Activated CD4-positive, alpha-beta T cell treated with anti-CD3 and anti-CD28 coated beads, Interleukin-2, Interleukin-6, amounts not matched to agents 100 ng/mL and 50 ng/mL, durations not matched to agents 16 hours and 8 hours (primary cell): ENCODE data around the gene PPOX.
A peak's percentile ranks its signal among the peaks of the same experiment; 100 is the strongest.

Source experiments
- DNase-seq: peaks from one replicate; pipeline ENCODE4 v3.0.0-alpha.2; 2020

The PPOX gene

DNA sequence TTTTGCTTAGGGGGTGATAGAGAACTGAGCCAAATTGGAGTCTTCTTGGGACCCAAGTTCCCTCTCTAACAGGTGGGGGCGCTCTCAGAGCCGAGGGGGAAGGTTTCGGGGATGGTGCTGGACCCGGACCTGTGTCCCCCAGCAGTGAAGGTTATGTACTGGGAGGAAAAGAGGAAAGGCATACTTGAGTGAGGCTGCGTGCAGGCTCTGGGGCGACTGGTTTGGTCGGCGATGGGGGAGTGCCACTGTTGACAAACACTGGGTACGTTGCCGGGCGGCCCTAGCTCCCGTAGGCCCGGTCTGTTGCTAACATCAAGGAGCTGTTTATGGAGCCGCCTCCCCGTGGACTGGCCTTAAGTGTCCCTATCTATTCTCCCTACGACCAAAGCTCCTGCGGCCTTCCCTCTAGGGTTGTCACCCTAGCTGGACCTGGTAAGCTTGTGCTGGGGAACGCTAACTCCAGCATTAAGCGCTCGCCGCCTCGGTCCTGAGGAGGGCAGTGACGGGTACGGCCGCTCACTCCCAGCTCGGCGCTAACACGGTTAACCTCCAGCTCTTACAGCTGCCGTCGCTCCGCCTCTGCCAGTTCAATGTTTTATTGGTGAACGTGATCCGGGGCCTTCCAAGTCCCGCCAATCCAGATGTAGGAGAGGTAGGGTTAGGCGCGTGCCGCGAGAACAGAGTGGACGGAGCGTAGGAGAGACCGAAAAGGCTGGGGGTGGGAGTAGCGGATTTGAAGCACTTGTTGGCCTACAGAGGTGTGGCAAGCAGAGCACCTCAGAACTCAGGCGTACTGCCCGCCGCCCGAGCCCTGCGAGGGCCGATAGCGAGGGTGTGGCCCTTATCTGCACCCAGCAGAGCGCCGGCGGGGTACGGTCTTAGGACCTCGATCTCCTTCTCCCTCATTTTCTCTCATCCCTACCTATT, at the start of gene PPOX:
Gene PPOX (plus strand): TSS at position 685 of the 927 bp plus-strand sequence. CDS start 422 bp downstream, outside the sequence.
- DNase-seq = peak; percentile 97

DNA sequence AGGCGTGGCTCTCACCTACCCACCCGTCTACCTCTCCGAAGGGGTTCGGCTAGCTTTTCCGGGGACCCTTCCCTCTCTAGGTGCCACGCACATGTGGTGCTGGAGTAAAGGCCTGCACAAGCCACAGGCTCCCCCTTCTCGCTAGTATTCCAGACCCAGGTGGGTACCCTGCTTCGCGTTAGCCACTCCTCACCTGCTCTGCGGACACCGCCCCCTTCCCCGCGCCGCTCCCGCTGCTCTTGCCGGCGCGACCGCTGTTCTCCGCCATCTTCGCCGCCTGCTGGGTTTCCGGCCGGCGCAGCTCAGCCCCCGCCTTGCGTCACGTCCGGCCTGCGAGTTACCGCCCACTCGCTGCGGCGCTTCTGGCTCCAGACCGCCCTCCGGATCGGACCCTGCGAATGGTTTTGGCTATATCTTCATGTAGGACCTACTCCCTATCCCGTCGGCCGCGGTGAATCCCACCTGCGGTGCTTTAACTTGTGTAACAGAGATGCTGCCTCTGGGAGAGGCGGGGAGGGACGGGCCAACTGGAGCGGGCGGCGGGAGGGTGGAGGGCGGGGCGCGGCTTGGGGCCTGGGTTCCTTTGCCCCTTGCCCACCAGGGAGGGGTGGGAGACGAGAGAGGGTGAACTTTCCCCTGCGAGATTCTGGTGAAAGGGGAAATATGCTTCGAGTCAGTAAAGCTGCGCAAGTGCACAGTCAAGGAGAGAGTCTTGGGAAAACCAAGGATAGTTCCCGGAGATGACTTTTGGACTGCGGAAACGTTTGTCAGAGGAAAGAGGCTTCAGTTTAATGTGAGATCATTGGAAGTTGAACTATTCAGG, 48.3 kb upstream of the PPOX start, which contains the start of the genes NIT1 and PFDN2:
Gene NIT1 (plus strand): TSS at position 347 of the 823 bp plus-strand sequence. CDS start 72 bp downstream, at position 419.
Gene PFDN2 (minus strand): TSS at position 279 of the 823 bp plus-strand sequence. CDS start 11 bp downstream, at position 268.
- DNase-seq = peak; percentile 91

GRCh38 chr1:161119092-161119903, 46.9 kb upstream of the PPOX start:
- DNase-seq = peak; percentile 79

DNA sequence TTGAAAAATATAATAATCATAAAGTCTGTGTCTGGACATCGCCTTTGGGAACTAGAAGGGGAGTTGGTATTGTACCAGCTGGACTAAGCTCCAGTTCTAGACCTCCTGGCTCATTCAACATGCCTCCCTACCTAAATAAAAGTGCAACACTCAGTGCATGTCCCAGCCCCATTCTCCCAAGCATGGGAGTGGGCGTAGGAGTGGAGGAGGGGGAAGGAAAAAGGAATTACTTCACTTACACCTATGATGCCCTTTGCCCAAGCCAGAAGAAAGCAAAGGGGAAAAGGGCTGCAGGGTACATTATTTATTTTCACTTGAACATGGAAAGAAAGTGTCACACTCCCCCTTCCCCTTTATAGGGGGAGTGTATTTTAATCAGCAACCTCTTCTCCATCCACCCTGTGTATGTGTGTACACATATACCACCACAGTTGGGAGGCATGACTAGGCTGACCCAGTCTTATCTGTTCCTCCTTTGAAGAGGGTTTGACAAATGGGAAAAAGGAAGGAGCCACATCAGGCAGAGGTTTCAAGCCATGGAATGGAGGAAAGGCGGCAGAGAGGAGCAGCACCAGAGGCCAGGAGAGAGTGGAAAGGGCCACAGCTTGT, 45.1 kb upstream of the PPOX start:
- no peak for DNase-seq

- no peak for DNase-seq
Measured at GRCh38 chr1:161121834-161122233, 44.4 kb upstream of the PPOX start.

- no peak for DNase-seq
Measured at GRCh38 chr1:161122967-161123366, 43.3 kb upstream of the PPOX start.

GRCh38 chr1:161127649-161128048, 38.6 kb upstream of the PPOX start:
- no peak for DNase-seq

- no peak for DNase-seq
Measured at GRCh38 chr1:161128591-161129420, 37.4 kb upstream of the PPOX start.

DNA sequence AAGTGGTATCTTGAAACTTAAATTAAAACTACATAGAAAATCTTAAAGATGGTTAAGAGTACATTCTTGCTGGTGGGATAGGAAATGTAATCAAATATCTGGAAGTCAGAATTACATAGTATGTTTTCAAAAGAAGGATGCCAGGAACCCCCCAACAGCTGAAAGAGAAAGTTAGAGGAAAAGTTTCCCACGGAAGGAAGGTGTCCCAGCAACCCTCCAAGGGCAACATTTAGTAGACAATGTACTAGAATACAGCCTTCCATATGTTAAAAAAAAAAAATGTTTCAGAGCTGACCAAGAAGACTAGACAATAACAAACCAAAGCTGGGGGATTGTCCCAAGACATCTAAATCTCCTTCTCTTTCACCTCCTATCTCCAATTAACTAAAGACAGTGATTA, 36.0 kb upstream of the PPOX start:
- no peak for DNase-seq

DNA sequence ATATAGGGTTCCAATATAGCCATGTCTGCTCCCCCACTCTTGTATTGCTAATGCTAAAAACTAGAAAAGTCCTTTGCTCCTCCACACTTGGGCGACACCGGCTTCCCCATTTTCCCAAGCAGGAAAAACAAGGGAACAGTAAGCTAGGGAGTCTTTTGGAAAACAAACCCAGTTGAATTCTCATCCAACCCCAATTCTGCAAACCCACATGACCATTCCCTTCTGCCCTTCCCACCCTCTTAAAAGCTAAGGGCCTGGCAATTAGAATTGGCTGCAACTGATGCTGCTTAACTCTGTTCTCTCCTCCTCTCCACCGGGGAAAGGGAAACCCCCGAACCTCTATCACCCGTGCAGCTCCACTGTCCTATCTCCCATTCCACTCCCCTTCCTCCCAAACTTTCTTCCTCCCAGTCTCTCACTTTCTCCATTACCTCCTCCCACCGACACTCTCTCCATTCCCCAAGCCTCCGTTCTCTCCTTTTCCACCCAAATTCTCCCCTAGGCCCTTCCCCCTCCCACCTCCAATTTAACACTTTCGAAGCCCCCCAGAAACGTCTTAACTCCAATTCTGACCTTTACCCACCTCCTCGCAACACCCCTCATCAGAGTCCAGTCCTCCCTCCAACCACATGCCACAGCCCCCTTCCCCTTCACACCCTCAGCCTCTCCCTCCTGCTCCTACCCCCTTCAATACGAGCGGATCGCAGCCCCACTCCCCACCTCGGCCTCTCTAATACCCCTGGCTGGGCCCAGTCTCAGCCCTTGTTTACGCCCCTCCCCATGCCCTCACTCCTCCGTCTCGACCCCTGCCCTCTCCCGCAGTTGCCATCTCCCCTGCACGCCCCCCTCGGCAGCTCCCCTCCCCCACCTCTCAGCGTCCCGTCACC, 34.5 kb upstream of the PPOX start:
- DNase-seq = peak; percentile 24

- peak; percentile 96 for DNase-seq
Measured at GRCh38 chr1:161132410-161133219, 33.6 kb upstream of the PPOX start, which contains the start of gene DEDD. DEDD (minus strand) TSS chr1:161132667; CDS start chr1:161124462, 8,205 bp downstream.

DNA sequence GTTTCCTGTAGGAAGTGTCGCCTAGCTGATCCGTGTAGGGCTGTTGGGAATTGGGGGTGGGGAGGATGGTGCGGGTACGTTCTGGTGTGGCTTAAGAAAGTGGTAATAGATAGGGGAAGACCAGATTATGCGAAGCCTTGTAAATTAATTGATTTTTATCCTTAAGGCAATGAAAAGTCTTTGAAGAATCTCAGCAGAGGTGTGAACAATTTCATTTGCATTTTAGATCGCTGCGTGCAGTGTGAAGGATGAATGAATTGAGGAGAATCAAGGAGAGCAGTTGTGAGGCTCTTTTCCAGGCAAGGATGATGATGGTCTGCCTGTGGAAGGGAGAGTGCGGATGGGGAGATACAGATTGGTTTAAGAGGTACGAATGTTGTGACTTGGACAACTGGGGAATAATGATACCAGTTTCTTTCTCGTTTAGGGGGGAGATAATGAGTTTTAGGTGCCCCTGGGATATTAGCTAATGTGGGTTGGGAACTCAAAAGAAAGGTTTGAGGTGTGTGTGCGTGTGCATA, 32.9 kb upstream of the PPOX start:
- no peak for DNase-seq

DNA sequence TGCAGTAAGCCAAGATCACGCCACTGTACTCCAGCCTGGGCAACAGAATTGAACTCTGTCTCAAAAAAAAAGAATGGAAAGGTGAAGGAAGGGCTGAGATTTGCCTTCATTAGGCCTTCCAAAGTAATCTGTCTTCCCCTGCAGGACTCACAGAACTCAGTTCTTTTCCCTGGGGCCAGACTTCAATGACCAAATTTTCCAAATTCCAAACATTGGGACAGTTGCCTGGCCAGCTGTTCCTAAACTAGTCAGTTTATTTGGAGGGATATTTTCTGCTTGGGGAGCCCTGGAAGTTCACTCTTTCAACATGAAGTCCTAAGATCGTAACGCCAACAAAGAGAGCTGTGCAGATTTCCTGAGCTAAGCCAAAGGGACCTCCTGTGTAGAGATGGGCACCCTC, 28.3 kb upstream of the PPOX start:
- DNase-seq = no peak

GRCh38 chr1:161138431-161138830, 27.8 kb upstream of the PPOX start:
- DNase-seq = no peak

DNA sequence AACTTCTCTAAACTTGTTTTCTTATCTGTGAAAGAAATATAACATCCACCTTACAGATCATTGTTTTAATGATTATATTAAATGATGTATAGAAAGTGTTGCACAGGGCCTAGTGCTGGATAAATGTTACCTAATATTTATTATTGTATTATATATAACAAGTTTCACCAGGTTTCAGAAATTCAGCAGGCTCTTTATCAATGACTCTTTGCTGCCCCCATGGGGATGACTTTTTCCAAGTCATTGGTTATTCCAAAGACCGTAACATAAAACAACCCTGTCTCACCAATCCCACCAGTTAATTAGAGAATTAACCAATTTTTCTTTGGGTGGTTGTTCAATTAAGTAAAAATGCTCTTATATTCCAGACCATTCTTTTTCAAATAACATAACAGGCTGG, 26.5 kb upstream of the PPOX start:
- peak; percentile 49 for DNase-seq

- DNase-seq = no peak
Measured at GRCh38 chr1:161140755-161141400, 25.3 kb upstream of the PPOX start.

DNA sequence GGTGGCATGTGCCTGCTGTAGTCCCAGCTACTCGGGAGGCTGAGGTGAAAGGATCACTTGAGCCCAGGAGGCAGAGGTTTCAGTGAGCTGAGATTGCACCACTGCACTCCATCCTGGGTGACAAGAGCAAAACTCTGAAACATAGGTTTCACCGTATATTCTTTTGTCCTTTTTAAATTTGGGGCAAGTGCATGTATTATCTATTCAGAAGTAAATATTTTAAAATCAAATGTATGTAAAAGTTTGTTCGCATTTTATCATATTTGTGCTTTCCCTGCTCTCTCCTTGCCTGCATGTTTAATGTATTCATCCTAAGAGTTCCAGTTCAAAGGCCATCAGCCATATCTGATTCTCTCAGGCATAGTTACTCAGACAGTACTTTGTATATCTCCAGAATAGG, 20.4 kb upstream of the PPOX start:
- no peak for DNase-seq

DNA sequence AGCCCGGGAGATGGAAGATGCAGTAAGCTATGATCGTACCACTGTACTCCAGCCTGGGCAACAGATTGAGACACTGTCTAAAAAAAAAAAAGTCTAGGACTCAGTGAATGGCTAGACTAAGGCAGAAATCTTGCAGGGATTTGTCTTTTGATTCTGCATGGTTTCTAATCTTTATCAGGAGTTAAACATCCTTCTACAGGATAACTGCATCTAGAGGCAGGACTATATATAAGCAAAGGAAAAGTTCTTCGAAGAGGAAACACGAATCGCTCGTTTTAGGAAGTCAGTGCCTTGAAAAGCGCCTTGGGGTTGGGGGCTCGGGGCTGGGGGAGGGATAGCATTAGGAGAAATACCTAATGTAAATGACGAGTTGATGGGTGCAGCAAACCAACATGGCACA, 13.1 kb upstream of the PPOX start:
- DNase-seq = no peak
